CD4-positive, alpha-beta T cell treated with Interferon gamma for 1 hour (primary cell): ENCODE data around the gene HDAC4.

Experiments
- DNase-seq: peaks from one replicate; pipeline ENCODE4 v3.0.0-alpha.2; 2020

Gene HDAC4

GRCh38 chr2:239345251-239345650 lies 55.6 kb downstream of the HDAC4 start:
- no peak for DNase-seq

- DNase-seq = no peak
Measured at GRCh38 chr2:239344857-239345216, 56.0 kb downstream of the HDAC4 start.

- no peak for DNase-seq
Measured at GRCh38 chr2:239343946-239344856, 56.6 kb downstream of the HDAC4 start.

- DNase-seq = no peak
Measured at GRCh38 chr2:239343460-239343859, 57.4 kb downstream of the HDAC4 start.

- DNase-seq = no peak
Measured at GRCh38 chr2:239341840-239342239, 59.0 kb downstream of the HDAC4 start.

- DNase-seq = no peak
Measured at GRCh38 chr2:239341146-239341732, 59.6 kb downstream of the HDAC4 start.

GRCh38 chr2:239339726-239340601 lies 60.9 kb downstream of the HDAC4 start:
- DNase-seq = peak; percentile 19

GRCh38 chr2:239339241-239339640 lies 61.6 kb downstream of the HDAC4 start:
- DNase-seq = no peak

- no peak for DNase-seq
Measured at GRCh38 chr2:239337877-239338484, 62.8 kb downstream of the HDAC4 start.

- no peak for DNase-seq
Measured at GRCh38 chr2:239337122-239337876, 63.5 kb downstream of the HDAC4 start.

- DNase-seq = no peak
Measured at GRCh38 chr2:239331560-239331959, 69.3 kb downstream of the HDAC4 start.

GRCh38 chr2:239330836-239331235 lies 70.0 kb downstream of the HDAC4 start:
- no peak for DNase-seq

GRCh38 chr2:239329972-239330572 lies 70.7 kb downstream of the HDAC4 start:
- DNase-seq = no peak

GRCh38 chr2:239329284-239329971 lies 71.4 kb downstream of the HDAC4 start:
- DNase-seq = no peak

- no peak for DNase-seq
Measured at GRCh38 chr2:239328351-239329191, 72.2 kb downstream of the HDAC4 start.

- DNase-seq = no peak
Measured at GRCh38 chr2:239327536-239328350, 73.1 kb downstream of the HDAC4 start.

GRCh38 chr2:239326831-239327535 lies 73.8 kb downstream of the HDAC4 start:
- DNase-seq = peak; percentile 56

GRCh38 chr2:239324456-239324855 lies 76.4 kb downstream of the HDAC4 start:
- DNase-seq = no peak

- DNase-seq = no peak
Measured at GRCh38 chr2:239323447-239323846, 77.4 kb downstream of the HDAC4 start.
